HL-60/S4 treated with phorbol 12-myristate 13-acetate at 8.2 ng/mL for 4 days and 3 days (cell line): ENCODE data around the gene EIPR1.

ENCODE experiments used
- in situ Hi-C: fragments of 300-500 bp; cut with MboI; formaldehyde crosslinking; loops from 2 replicates; pipeline ENCODE4 v1.15.0; 2022; ENCODE audit warnings: low sequenced_read_pairs

The EIPR1 gene

GRCh38 chr2:3278521-3279218, 98.9 kb downstream of the EIPR1 start:
- in situ Hi-C loops = no loop called here

GRCh38 chr2:3277748-3278520, 99.7 kb downstream of the EIPR1 start:
- in situ Hi-C loops = no loop called here

DNA sequence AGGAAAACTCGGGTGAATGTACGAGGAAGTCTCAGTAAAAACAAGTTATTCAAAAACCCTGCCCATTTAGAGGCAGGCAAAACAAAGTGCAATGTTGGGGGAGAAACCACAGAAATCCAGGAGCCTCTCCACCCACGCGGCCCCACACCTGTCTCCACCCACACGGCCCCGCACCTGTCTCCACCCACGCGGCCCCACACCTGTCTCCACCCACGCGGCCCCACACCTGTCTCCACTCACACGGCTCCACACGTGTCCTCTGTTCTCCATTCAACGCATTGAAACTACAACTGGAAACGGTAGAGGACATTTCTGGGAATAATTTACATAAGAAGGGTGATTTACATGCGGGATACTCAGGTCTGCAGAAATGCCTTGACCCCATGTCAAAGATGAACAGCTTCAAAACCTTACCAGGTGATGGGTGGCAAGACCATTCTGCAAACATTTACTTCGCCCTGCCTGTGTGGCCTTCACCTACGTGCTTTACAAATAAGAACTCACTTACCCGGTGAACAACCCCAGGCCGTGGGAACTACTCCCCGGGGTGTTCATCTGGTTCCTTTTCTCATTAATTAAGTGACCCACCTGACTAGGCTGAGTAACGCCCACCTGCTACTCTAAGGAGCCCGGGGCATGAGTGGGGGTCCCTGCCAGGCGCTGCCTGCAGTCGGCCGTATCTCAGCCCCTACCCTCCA, 100.4 kb downstream of the EIPR1 start:
- in situ Hi-C loops = no loop called here

DNA sequence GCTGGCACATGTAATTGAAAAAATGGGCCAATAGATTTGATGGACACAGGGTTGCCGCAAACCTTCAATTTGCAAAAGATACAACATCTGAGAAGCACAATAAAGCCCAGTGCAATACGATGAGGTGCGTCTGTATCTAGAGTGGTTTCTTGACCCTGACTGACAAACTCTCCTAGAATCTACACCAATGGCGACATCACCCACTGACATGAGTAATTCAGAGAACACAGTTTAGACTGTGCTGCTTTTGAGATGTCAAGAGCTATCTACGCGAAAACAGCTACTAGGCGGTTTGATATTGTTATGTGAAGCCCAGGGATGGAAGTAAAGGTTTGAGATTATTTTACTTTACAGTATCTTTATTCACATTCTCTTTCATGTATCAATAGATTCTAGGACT, 104.9 kb downstream of the EIPR1 start:
- in situ Hi-C loops = no loop called here

GRCh38 chr2:3270095-3270478, 107.5 kb downstream of the EIPR1 start:
- in situ Hi-C loops = no loop called here

DNA sequence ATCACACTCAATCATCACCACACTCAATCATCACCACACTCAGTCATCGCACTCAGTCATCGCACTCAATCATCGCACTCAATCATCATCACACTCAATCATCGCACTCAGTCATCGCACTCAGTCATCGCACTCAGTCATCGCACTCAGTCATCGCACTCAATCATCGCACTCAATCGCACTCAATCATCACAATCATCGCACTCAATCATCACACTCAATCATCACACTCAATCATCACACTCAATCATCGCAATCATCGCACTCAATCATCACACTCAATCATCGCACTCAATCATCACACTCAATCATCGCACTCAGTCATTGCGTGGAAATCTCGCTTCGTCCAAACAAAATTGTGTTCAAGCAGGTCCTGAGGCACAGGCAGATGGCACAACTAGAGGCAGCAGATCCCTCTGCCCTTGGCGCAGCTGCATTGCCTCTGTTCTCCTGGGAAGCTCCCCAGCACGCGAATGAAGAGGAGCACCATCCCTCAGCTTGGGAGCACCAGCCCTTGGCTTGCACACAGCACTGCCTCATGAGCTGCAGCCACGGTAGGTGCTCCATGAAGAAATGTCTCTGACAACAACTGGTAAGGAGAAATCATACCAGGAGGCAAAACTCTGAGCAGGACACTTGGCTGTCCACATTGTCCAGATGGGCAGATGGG, 108.1 kb downstream of the EIPR1 start:
- in situ Hi-C loops = no loop called here

DNA sequence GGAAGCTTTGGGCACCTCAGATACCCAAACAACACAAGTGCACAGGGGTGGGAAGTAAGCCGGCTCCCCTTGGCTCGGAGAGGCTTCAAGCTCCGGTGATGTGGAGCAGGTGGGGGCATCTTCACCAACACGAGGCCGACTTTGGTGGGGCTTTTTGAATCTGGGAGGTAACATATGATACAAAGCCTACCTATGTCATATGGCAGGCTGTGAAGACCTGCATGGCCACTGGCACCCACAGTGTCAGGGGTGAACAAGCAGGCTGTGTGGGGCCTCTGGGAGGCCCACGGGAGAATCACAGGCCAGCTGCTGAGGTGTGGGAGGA, 109.0 kb downstream of the EIPR1 start:
- in situ Hi-C loops = no loop called here

GRCh38 chr2:3267869-3268704, 109.5 kb downstream of the EIPR1 start:
- in situ Hi-C loops = no loop called here

DNA sequence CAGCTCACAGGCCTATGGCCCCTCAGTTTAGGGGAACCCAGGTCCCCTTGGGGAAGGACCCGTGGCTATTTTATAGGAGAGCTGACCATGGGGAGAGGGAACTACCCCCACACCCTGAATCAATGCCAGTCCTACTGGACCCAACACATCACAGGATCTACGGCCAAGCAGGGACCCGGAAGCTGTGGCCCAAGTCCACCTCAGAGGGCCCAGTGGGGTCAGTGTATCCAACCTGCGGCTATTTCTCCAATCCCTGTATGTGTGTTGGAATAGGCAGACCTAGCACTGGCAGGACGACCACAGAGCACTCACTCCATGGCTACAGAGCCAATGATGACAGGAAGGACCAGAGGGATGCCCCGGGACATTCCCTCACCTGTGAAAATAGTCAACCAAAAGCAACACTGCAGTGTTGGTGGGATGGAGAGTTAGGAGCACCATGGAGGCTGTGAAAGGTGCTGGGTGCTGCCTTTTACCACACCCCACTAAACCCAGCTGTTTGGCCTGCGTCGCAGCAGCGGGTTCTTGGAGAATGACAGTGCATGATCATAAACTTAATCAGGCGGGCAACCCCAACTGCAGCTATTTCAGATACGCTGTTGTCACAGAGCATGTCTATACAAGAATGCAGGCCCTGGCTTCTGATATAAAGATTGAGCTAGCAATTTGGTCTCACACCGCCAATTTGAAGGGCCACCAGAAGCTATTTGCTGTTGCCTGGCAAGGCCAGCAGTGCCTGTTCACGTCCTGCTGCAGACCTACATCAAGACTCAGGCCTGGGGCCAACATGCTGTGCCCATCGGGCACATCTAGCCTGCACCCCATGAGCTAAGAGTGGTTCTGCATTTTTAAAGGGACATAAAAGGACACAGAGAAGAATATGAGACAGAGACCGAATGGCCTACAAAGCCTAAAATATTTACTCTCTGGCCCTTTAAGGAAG, 110.4 kb downstream of the EIPR1 start:
- in situ Hi-C loops = no loop called here

- in situ Hi-C loops = no loop called here
Observed at GRCh38 chr2:3265981-3266924, 111.4 kb downstream of the EIPR1 start.

DNA sequence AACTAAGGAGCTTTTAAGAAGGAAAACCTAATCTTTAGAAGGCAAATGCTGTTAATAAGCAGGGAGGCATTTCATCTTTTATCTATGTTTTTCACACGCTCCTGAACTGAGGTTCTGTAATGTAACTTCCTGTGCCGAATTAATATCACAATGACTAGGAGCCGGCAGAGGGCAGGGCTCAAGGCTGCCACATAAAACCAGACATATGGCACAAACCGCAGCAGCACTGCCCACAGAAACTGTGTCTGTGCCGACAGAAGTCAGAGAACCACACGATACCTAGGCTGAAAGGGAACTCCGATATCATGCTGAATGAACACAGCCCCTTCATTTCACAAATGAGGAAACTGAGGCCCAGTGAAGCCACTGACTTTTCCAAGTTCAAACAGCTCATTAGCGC, 112.1 kb downstream of the EIPR1 start:
- in situ Hi-C loops = no loop called here

DNA sequence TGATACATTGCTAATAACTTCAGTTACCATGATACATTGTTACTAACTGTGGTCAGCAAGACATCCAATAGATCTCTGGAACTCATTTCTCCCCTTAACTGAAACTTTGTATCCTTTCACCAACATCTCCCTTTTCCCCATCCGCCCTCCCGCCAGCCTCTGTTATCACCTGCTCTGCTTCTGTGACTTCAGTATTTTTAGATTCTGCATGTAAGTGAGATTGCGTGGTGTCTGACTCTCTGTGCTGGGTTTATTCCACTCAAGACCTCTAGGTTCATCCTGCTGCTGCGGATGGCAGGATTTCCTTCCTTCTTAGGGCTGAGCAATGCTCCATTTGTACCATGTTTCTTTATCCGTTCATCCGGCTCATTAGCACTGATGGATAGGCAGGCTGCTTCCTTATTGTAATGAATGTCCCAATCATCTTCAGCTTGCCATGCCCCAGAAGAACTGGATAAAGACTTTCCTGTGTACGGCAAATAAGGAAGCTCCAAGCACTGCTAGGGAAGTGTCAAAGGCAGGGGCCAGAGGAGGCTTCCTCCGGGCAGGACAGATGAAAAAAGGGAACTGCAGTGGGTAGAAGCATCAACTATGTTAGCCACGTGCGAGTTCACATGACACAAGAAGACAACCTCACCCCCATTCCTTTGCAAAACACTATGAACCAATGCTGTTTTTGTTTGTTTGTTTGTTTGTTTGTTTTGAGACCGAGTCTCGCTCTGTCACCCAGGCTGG, 113.4 kb downstream of the EIPR1 start:
- in situ Hi-C loops = no loop called here

- in situ Hi-C loops = no loop called here
Observed at GRCh38 chr2:3263487-3263886, 114.1 kb downstream of the EIPR1 start.

DNA sequence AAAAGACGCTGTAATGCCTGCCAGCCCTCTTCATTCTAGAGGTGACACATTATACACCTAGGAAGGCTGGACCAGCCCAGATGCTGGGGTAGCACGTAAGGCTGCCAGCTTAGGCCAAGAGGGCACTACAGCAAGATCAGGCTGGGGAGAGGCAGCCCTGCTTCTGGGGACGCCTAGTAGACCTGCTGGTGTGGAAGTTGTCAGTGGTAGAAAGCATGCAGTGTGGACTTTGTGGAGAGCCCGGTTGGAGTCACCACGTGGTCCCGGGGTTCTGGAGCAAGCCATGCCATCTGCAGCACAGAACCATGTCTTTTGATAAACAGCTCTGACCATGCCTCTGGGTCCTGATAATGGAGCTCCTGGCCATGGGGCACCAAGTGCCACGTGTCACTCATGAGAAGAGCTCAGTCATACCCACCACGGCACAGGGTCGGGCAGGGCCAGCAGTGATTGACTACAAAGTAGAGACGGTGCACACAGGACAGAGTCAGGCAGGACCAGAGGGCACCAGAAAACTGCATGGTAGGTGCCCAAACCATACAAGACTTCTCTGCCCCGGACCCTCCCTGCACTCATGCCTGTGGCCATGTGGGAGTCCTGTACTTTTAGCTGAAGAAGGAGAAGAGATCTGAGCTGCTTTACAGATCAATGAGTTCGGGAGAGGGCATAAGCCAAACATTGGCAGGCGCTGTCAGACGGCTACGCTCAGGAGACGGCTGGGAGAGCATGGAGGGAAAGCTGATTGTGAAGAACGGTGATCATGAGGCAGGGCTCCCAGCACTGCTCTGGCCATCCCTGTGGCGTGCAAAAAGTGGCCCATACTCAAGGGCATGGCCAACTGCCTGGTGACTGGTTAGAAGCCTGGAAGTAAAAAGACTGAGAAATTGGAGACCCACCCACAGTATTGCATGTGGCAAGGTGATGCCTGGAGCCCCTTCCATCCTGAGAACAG, 114.9 kb downstream of the EIPR1 start:
- in situ Hi-C loops = no loop called here

DNA sequence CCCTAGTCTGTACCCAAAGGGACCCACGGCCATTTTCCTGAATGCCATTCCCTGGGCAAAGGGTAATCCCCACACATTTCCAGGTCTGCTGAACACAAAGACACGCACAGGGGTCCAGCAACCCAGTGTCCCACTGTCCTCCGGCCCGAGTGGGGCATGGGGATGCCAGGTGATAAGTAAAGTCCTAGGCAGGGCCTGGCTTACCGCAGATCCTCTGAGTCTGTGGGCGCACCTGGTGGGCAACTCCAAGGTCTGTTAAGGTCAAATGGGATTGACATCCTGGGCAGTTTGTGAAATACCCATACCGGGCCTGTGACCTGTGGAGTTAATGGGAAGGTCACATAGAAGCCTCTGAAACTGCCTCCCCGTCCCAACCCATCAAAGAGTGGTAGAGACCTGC, 116.1 kb downstream of the EIPR1 start:
- in situ Hi-C loops = no loop called here

DNA sequence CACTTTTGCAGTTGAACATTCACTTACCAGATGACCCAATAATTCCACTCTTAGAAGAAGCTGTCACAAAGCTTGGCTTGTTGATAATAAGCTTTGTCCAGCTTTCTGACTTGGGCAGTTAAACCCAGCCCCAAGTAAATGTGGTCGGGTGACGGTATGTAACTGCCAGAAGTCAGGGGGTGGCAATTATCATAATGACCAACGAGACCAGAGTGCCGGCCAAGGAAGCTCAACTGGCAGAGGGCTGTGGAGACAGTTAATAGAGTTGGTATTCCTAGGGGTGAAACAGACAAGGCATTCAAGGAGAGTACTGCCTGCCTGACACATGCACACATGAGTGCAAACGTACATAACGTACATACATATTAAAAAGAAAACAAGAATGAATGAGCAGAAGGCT, 116.7 kb downstream of the EIPR1 start:
- in situ Hi-C loops = no loop called here

GRCh38 chr2:3257826-3258225, 119.8 kb downstream of the EIPR1 start:
- in situ Hi-C loops = no loop called here
